ENCODE data around the gene MAT2A.
"Not testable (repeated sequence)": the region's sequence is repeated elsewhere in the genome, so short reads cannot be mapped to it uniquely, and the experiment has no call there.

Gene MAT2A

DNA sequence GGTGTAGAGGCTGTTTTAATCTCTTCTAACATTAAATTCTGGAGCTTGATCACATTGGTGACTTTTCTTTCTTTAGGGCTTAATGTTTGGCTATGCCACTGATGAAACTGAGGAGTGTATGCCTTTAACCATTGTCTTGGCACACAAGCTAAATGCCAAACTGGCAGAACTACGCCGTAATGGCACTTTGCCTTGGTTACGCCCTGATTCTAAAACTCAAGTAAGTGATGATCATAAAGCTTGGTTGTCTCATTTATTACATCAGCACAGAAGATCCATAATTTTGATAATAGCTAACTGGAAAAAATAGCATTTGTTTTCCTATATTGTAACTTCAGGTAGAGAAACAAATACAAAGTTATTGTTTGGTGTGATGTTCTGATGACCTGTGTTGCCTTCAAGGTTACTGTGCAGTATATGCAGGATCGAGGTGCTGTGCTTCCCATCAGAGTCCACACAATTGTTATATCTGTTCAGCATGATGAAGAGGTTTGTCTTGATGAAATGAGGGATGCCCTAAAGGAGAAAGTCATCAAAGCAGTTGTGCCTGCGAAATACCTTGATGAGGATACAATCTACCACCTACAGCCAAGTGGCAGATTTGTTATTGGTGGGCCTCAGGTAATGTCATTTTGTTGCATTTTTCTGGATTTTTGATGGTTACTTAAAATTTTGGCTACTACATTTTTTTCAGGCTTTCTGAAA is 2.9 kb downstream of the MAT2A start:
- no peak for DNase-seq (ENCODE audit: low read depth)
- TF ChIP-seq, protein P1, sequence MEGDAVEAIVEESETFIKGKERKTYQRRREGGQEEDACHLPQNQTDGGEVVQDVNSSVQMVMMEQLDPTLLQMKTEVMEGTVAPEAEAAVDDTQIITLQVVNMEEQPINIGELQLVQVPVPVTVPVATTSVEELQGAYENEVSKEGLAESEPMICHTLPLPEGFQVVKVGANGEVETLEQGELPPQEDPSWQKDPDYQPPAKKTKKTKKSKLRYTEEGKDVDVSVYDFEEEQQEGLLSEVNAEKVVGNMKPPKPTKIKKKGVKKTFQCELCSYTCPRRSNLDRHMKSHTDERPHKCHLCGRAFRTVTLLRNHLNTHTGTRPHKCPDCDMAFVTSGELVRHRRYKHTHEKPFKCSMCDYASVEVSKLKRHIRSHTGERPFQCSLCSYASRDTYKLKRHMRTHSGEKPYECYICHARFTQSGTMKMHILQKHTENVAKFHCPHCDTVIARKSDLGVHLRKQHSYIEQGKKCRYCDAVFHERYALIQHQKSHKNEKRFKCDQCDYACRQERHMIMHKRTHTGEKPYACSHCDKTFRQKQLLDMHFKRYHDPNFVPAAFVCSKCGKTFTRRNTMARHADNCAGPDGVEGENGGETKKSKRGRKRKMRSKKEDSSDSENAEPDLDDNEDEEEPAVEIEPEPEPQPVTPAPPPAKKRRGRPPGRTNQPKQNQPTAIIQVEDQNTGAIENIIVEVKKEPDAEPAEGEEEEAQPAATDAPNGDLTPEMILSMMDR (IDR thresholded peaks at IDR 0.05; ENCODE audit: insufficient read depth, low read depth, low read length, missing control alignments) = no peak
- H3K4me3 ChIP-seq (ENCODE audit: low read length) = peak overlapping the region; percentile 69

DNA sequence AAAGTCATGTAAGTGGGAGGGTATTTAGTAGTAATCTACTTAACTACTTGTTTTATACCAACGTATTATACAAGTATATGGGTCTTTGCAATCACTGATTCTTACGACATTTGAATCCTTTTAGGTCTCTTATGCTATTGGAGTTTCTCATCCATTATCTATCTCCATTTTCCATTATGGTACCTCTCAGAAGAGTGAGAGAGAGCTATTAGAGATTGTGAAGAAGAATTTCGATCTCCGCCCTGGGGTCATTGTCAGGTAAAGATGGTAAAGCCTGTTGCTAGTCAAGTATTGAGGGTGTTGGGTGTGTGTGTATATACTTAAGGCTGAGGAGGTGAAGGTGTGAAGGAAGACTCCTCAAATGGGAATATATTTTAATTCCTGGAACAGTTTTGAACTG is 3.8 kb downstream of the MAT2A start:
- no peak for DNase-seq (ENCODE audit: low read depth)
- no peak overlapping the region for H3K4me3 ChIP-seq (ENCODE audit: low read length)

DNA sequence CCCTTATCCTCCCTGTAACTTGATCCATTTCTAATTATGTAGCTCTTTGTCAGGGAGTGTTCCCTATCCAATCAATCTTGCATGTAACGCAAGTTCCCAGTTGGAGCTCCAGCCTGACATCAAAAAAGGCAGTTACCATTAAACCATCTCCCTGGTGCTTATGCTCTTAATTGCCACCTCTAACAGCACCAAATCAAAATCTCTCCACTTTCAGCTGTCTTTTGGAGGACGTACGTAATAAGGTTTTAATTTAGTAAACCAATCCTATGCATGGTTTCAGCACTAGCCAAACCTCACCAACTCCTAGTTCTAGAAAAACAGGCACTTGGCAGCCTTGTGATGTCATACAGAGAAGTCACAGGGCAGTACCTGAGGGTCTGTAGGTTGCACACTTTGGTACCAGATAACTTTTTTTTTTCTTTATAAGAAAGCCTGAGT is 5.3 kb downstream of the MAT2A start:
- DNase-seq (ENCODE audit: low read depth); H3K4me3 ChIP-seq (ENCODE audit: low read length): not testable (repeated sequence)

More for the DNA sequence above, 3.8 kb downstream of the MAT2A start:
- TF ChIP-seq, protein P1 (IDR thresholded peaks at IDR 0.05; ENCODE audit: insufficient read depth, low read depth, low read length, missing control alignments) = no peak

DNA sequence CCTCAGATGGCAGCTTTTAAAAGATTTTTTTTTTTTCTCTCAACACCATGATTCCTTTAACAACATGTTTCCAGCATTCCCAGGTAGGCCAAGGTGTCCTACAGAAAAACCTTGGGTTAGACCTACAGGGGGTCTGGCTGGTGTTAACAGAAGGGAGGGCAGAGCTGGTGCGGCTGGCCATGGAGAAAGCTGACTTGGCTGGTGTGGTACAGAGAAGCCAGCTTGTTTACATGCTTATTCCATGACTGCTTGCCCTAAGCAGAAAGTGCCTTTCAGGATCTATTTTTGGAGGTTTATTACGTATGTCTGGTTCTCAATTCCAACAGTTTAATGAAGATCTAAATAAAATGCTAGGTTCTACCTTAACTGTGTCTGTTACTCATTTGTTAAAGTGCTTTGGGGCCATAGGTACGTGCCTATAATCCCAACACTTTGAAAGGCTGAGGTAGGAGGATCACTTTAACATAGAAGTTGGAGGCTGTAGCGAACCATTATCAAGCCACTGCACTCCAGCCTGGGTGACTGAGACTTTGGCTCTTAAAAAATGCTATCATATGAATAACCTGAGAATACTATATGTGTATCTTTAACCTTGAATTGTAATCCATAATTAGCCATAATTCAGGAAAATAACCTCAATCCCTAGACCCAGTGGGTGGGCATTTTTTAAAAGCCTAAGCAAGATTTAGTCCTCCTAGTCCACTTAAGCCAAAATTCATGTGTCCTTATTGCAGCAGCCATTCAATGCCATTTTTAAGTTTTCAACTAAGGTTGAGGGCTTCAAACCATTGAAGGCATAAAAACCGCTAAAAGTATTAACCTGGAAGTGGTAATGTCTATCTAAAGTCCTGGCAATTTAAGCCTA is 6.2 kb downstream of the MAT2A start:
- not testable (repeated sequence) for H3K4me3 ChIP-seq (ENCODE audit: low read length); DNase-seq (ENCODE audit: low read depth)

DNA sequence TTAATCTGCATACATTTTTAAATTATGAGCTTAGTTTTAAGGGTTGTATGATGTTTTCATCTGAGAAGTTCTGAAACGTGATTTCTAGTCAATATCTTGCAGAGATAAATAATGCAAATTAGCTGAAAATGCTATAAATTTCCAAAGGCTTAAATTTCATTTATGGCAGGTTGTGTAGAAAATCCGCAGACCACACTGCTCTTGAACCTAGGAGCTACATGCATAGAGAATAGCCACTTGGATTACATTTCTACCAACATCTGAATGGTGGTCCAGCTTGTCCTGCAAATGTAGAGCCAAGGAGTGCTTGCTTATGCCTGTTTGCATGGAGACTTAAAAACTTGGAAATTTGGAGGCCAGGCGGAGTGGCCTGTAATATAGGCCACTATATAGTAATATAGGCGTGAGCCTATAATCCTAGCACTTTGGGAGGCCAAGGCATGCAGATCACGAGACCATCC is 6.8 kb downstream of the MAT2A start:
- DNase-seq (ENCODE audit: low read depth) = no peak
- H3K4me3 ChIP-seq (ENCODE audit: low read length) = no peak overlapping the region
- TF ChIP-seq, protein P1 (IDR thresholded peaks at IDR 0.05; ENCODE audit: insufficient read depth, low read depth, low read length, missing control alignments) = no peak

DNA sequence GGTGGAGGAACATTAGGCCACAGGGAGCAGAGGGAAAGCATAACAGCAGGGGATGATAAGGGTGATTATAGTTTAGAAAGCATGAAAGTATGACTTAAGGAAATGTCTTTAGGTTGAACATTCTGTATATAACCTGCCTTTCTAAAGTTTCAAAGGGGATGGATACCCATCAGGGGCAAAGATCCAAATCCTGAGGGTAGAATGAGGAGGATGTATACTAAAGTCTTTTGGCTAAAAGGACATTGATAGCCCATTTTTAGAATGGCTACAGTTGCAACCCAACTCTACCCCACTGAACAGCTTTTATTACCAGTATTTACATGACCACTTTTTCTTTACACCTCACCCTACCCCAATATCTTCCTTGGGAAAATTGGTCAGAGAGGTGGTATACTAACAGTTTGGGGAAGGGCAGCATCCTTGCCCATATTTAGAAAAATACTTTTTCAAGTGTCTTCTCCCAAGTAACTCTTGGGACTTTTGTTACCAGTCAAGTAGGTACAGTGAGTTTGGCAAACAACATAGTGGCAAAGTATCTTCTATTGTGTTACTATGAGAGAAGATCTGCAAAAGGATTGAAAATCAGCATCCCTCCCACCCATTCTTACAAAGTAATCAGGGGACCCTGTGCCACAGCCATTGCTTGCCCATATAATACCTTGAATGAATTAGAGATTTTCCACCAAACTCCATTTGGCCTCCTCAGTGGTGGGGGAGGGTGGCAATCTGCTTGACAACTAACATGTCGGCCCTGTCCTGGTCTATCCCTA is 8.3 kb downstream of the MAT2A start:
- no peak for DNase-seq (ENCODE audit: low read depth)
- TF ChIP-seq, protein P1 (IDR thresholded peaks at IDR 0.05; ENCODE audit: insufficient read depth, low read depth, low read length, missing control alignments) = no peak
- no peak overlapping the region for H3K4me3 ChIP-seq (ENCODE audit: low read length)

DNA sequence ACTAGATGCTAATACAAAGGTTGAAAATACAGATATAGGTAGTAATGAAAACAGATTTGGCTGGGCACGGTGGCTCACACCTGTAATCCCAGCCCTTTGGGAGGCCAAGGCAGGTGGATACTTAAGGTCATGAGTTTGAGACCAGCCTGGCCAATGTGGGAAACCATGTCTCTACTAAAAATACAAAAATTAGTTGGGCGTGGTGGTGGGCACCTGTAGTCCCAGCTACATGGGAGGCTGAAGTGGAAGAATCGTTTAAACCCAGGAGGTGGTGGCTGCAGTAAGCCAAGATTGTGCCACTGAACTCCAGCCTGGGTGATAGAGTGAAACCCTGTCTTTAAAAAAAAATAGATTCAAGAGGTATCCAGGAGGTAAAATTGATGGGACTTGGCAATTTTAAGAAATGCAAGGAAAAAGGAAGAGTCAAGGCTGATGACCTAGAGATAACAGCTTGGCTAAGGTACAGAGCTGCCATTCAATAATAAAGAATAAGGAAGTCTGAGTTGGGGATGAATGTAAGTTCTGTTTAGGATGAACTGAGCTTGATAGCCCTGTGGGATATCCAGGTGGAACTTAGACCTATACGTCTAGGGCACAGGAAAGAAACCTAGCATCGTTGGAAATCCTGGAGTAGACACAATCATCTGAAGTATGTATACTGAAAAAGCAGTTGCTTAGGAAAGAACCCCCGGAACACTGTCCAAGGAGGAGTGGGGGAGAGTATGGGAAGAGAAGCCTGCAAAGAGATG is 9.1 kb downstream of the MAT2A start:
- H3K4me3 ChIP-seq (ENCODE audit: low read length) = no peak overlapping the region
- no peak for DNase-seq (ENCODE audit: low read depth)
- TF ChIP-seq, protein P1 (IDR thresholded peaks at IDR 0.05; ENCODE audit: insufficient read depth, low read depth, low read length, missing control alignments) = no peak
